Endothelial cell of umbilical vein (primary cell): ENCODE results near the gene RGS6.

Experiments used
- CTCF ChIP-seq, 2 donors: IDR thresholded peaks; 1 replicate in 1 of 2; 2 replicates in 1 of 2; pipeline ENCODE4 v1.5.1; 2011; ENCODE audit warnings: low read length in 2 of 2, mild to moderate bottlenecking in 2 of 2, moderate library complexity in 2 of 2, control low read depth in 1 of 2, inconsistent platforms in 1 of 2, low read depth in 1 of 2; ENCODE audit not compliant: insufficient read depth in 1 of 2; ENCODE audit errors: extremely low read depth in 1 of 2
- EZH2 ChIP-seq: IDR thresholded peaks from 2 replicates; pipeline ENCODE4 v1.6.1; 2012; ENCODE audit warnings: borderline replicate concordance, low read depth, mild to moderate bottlenecking, moderate library complexity, low read length, inconsistent platforms; ENCODE audit not compliant: severe bottlenecking
- FOS ChIP-seq: IDR thresholded peaks from 2 replicates; pipeline ENCODE4 v1.6.1; 2011; ENCODE audit warnings: mild to moderate bottlenecking, low read length, moderate library complexity, borderline replicate concordance; ENCODE audit not compliant: insufficient read depth
- JUN ChIP-seq: IDR thresholded peaks from 2 replicates; pipeline ENCODE4 v1.6.1; 2011; ENCODE audit warnings: borderline replicate concordance, low read depth; ENCODE audit not compliant: insufficient read length, insufficient read depth
- MAX ChIP-seq: IDR thresholded peaks from 2 replicates; pipeline ENCODE4 v1.6.1; 2011; ENCODE audit not compliant: insufficient read depth, insufficient read length
- MYC ChIP-seq: IDR thresholded peaks from one replicate; pipeline ENCODE4 v1.6.1; 2011; ENCODE audit warnings: mild to moderate bottlenecking, low read depth, low read length
- POLR2A ChIP-seq: IDR thresholded peaks from 2 replicates; pipeline ENCODE4 v1.6.1; 2012; ENCODE audit warnings: low read depth, mild to moderate bottlenecking, control low read depth, low read length
- POLR2AphosphoS5 ChIP-seq: IDR thresholded peaks from 2 replicates; pipeline ENCODE4 v1.6.1; 2012; ENCODE audit warnings: low read depth, mild to moderate bottlenecking, control low read depth, low read length, moderate library complexity; ENCODE audit not compliant: insufficient read depth

DNA sequence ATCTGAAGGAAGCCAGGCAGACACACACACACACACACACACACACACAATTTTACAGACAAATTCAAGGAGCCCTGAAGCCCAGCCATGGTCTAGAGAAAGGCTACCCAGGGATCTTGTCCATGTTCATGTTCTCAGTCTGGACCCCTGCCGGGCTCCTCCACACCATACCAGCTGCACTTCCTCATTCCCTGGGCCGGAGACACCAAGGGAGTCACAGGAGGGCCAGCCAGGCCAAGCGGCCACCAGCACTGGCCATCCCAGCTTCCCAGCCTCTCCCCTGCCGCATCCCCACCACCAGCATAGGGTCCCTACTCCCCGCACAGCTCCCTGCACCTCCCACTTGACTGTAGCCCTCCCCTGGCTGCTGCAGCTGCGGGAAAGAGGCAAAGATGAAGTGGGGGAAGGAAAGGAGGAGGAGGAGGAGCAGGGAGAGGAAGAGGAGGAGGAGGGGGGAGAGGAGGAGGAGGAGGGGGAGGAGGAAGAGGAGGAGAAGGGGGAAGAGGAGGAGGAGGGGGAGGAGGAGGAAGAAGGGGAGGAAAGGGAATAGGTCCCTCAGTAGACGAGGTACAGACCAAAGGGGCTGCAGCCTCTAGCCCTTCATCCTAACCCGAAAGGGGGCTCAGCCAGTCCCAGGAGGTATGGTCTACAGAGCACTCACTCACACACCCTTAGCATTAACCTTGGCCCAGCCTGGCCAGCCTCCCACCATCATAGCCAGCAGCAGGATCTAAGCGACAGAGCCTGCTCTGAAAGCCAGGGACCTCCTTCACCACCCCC is 668.5 kb downstream of the RGS6 start:
- TF ChIP-seq POLR2A, result no peak
- TF ChIP-seq CTCF (IDR thresholded peaks at IDR 0.05; ENCODE audit: extremely low read depth in 1 of 2, insufficient read depth in 1 of 2, low read depth in 1 of 2, low read length in 2 of 2), result no peak
- TF ChIP-seq POLR2AphosphoS5, result no peak
- TF ChIP-seq EZH2, result no peak
- TF ChIP-seq JUN, result no peak
- no peak for TF ChIP-seq MYC
- no peak for TF ChIP-seq MAX
- TF ChIP-seq FOS, result no peak
